ENCODE results near the gene CCSER2.

Gene CCSER2

GRCh38 chr10:84548869-84549268 lies 220.5 kb downstream of the CCSER2 start:
- DNase-seq (ENCODE audit: low read depth) = no peak

- DNase-seq (ENCODE audit: low read depth) = no peak
Measured at GRCh38 chr10:84549368-84550165, 221.2 kb downstream of the CCSER2 start.

GRCh38 chr10:84550756-84551436 lies 222.5 kb downstream of the CCSER2 start:
- no peak for DNase-seq (ENCODE audit: low read depth)

GRCh38 chr10:84551437-84552120 lies 223.2 kb downstream of the CCSER2 start:
- no peak for DNase-seq (ENCODE audit: low read depth)

- no peak for DNase-seq (ENCODE audit: low read depth)
Measured at GRCh38 chr10:84552478-84552877, 224.1 kb downstream of the CCSER2 start.

GRCh38 chr10:84562592-84562991 lies 234.2 kb downstream of the CCSER2 start:
- no peak for DNase-seq (ENCODE audit: low read depth)

- no peak for DNase-seq (ENCODE audit: low read depth)
Measured at GRCh38 chr10:84563355-84563754, 235.0 kb downstream of the CCSER2 start.

- no peak for DNase-seq (ENCODE audit: low read depth)
Measured at GRCh38 chr10:84563868-84564267, 235.5 kb downstream of the CCSER2 start.

GRCh38 chr10:84565881-84566582 lies 237.6 kb downstream of the CCSER2 start:
- no peak for DNase-seq (ENCODE audit: low read depth)

GRCh38 chr10:84567133-84567532 lies 238.7 kb downstream of the CCSER2 start:
- no peak for DNase-seq (ENCODE audit: low read depth)
